Esophagus muscularis mucosa (tissue), 4 donors: ENCODE measurements around the gene MSANTD2.

Source experiments
- CTCF ChIP-seq, 3 experiments: fragments of 200-600 bp in 2 of 3; fragments of 450-650 bp in 1 of 3; sonication (generic) in 2 of 3; IDR thresholded peaks; one replicate each; pipeline ENCODE4 v1.5.1; 2017 to 2019; ENCODE audit warnings: antibody characterized with exemption in 3 of 3, mild to moderate bottlenecking in 2 of 3, moderate library complexity in 1 of 3
- EP300 ChIP-seq: sonication (generic); formaldehyde crosslinking; IDR thresholded peaks from one replicate; pipeline ENCODE4 v1.6.1; 2017; ENCODE audit warnings: antibody characterized with exemption
- POLR2A ChIP-seq: fragments of 450-650 bp; IDR thresholded peaks from one replicate; pipeline ENCODE4 v1.6.1; 2017; ENCODE audit warnings: antibody characterized with exemption, moderate library complexity, mild to moderate bottlenecking, low read depth
- POLR2AphosphoS5 ChIP-seq, 2 donors: sonication (generic); formaldehyde crosslinking; IDR thresholded peaks; one replicate each; pipeline ENCODE4 v1.6.1; 2017; ENCODE audit warnings: antibody characterized with exemption in 2 of 2

- TF ChIP-seq POLR2AphosphoS5 (IDR thresholded peaks at IDR 0.05) (peak; percentile 63 to 79), CTCF (IDR thresholded peaks at IDR 0.05) (peak in 2 of 3 experiments; percentile 32 to 34), EP300 (no peak), POLR2A (no peak)
These were observed 53.5 kb downstream of the MSANTD2 start for GRCh38 chr11:124746621-124747243.
